Thyroid gland (tissue), 4 donors: ENCODE results near the gene FOXP1. TPM values are rescaled to one million over a fixed set of nuclear protein-coding genes. Genes with fewer than 3 reads are reported as not detected.
A peak's percentile ranks its signal among the peaks of the same experiment; 100 is the strongest.

Experiments used
- DNase-seq, 2 donors: peaks; one replicate each; pipeline ENCODE4 v3.0.0-alpha.2; 2019
- H3K27ac ChIP-seq, 3 donors: fragments of 200-600 bp; sonication (generic); 1 replicate in 2 of 3; 2 replicates in 1 of 3; pipeline ENCODE4 v1.5.1; 2016 to 2019; ENCODE audit warnings: mild to moderate bottlenecking in 1 of 3, moderate library complexity in 1 of 3
- H3K27me3 ChIP-seq: fragments of 200-600 bp; sonication (generic); one replicate; pipeline ENCODE4 v1.5.1; 2019
- H3K36me3 ChIP-seq, 2 donors: fragments of 200-600 bp; sonication (generic); one replicate each; pipeline ENCODE4 v1.5.1; 2016 to 2019
- H3K4me1 ChIP-seq, 2 donors: fragments of 200-600 bp; sonication (generic); one replicate each; pipeline ENCODE4 v1.5.1; 2017 to 2019
- H3K4me3 ChIP-seq, 3 donors: fragments of 200-600 bp; sonication (generic); replicated peaks in 1 of 3; 1 replicate in 2 of 3; 2 replicates in 1 of 3; pipeline ENCODE4 v1.5.1; 2016; ENCODE audit warnings: mild to moderate bottlenecking in 1 of 3
- H3K9me3 ChIP-seq: fragments of 200-600 bp; sonication (generic); one replicate; pipeline ENCODE4 v1.5.1; 2017
- CTCF ChIP-seq, 6 experiments: fragments of 200-600 bp in 3 of 6; fragments of 450-650 bp in 3 of 6; sonication (generic) in 3 of 6; IDR thresholded peaks; one replicate each; pipeline ENCODE4 v1.5.1; 2016 to 2019; ENCODE audit warnings: antibody characterized with exemption in 6 of 6, mild to moderate bottlenecking in 2 of 6, inconsistent platforms in 1 of 6, moderate library complexity in 1 of 6
- POLR2A ChIP-seq, 2 donors: fragments of 450-650 bp; IDR thresholded peaks; one replicate each; pipeline ENCODE4 v1.6.1; 2017; ENCODE audit warnings: antibody characterized with exemption in 2 of 2, mild to moderate bottlenecking in 2 of 2, moderate library complexity in 1 of 2
- WGBS, 2 donors: methylation state at CpG; one replicate each; pipeline ENCODE4 v1.1.5; 2017; 5-methylcytosine and 5-hydroxymethylcytosine counted together
- intact Hi-C: fragments of 100-400 bp; cut with DNase I; formaldehyde crosslinking; loops from one replicate; pipeline ENCODE4 v1.15.1; 2023
- total RNA-seq, 4 donors: library from RNA; depleted of rRNA; stranded (reverse); fragments of >200 nt; gene quantifications; one replicate each; pipeline ENCODE4 v1.2.3, GENCODE V29; 2016

The FOXP1 gene
- total RNA-seq, 4 donors from 2014 or later = 111 to 187 (median 141) TPM

GRCh38 chr3:71446734-71447133 lies 136.8 kb downstream of the FOXP1 start:
- intact Hi-C loops = no loop called here

GRCh38 chr3:71446260-71446659 lies 137.3 kb downstream of the FOXP1 start:
- Histone ChIP-seq H3K4me1 (peaks cover 40 to 54% of the 10 kb centered on the region in 2 donors), H3K27ac (no peak overlapping the region)
- WGBS, 2 donors = 96 to 99% methylated on average over 4 of the region's 4 CpGs

More at GRCh38 chr3:71446734-71447133, 136.8 kb downstream of the FOXP1 start:
- no peaks in the 10 kb centered on the region for H3K27me3 ChIP-seq
- no peaks in the 10 kb centered on the region for H3K36me3 ChIP-seq
- peaks cover 38 to 52% of the 10 kb centered on the region in 2 donors for H3K4me1 ChIP-seq
- no peak for DNase-seq
- H3K4me3 ChIP-seq = no peak overlapping the region
- no peaks in the 10 kb centered on the region for H3K9me3 ChIP-seq
- H3K27ac ChIP-seq = no peak overlapping the region
- WGBS, 2 donors = 95 to 100% methylated on average over 1 of the region's 1 CpG
- no peak for TF ChIP-seq CTCF (IDR thresholded peaks at IDR 0.05)
- no peak for TF ChIP-seq POLR2A (IDR thresholded peaks at IDR 0.05)

GRCh38 chr3:71444861-71445259 lies 138.7 kb downstream of the FOXP1 start:
- no peak for DNase-seq
- Histone ChIP-seq H3K4me1 (peaks cover 54 to 68% of the 10 kb centered on the region in 2 donors), H3K36me3 (no peaks in the 10 kb centered on the region), H3K27me3 (no peaks in the 10 kb centered on the region), H3K4me3 (no peak overlapping the region), H3K27ac (no peak overlapping the region), H3K9me3 (no peaks in the 10 kb centered on the region)
- WGBS, 2 donors = 65 to 73% methylated on average over 4 of the region's 4 CpGs
- intact Hi-C loops = no loop called here
- TF ChIP-seq POLR2A (IDR thresholded peaks at IDR 0.05) = no peak
- TF ChIP-seq CTCF (IDR thresholded peaks at IDR 0.05) = no peak

More at GRCh38 chr3:71446260-71446659, 137.3 kb downstream of the FOXP1 start:
- intact Hi-C loops = no loop called here
- no peak for DNase-seq
- TF ChIP-seq POLR2A (IDR thresholded peaks at IDR 0.05) = no peak
- no peak for TF ChIP-seq CTCF (IDR thresholded peaks at IDR 0.05)
- Histone ChIP-seq H3K4me3 (no peak overlapping the region), H3K9me3 (no peaks in the 10 kb centered on the region), H3K27me3 (no peaks in the 10 kb centered on the region), H3K36me3 (no peaks in the 10 kb centered on the region)

GRCh38 chr3:71444028-71444860 lies 139.3 kb downstream of the FOXP1 start:
- Histone ChIP-seq H3K36me3 (no peaks in the 10 kb centered on the region), H3K9me3 (no peaks in the 10 kb centered on the region), H3K4me1 (peaks cover 55 to 69% of the 10 kb centered on the region in 2 donors), H3K27ac (peak overlapping the region; percentile 25 to 90 (median 85)), H3K27me3 (no peaks in the 10 kb centered on the region), H3K4me3 (no peak overlapping the region)
- peak; percentile 52 to 62 for DNase-seq
- no peak for TF ChIP-seq CTCF (IDR thresholded peaks at IDR 0.05)
- TF ChIP-seq POLR2A (IDR thresholded peaks at IDR 0.05) = no peak
- WGBS, 2 donors = 54 to 61% methylated on average over 17 of the region's 17 CpGs
- intact Hi-C loops = no loop called here

GRCh38 chr3:71443332-71443731 lies 140.2 kb downstream of the FOXP1 start:
- no peak overlapping the region for H3K4me3 ChIP-seq
- intact Hi-C loops = no loop called here
- no peaks in the 10 kb centered on the region for H3K9me3 ChIP-seq
- H3K4me1 ChIP-seq = peaks cover 53 to 73% of the 10 kb centered on the region in 2 donors
- TF ChIP-seq POLR2A (IDR thresholded peaks at IDR 0.05) (no peak), CTCF (IDR thresholded peaks at IDR 0.05) (no peak)
- H3K27ac ChIP-seq = peak overlapping the region; percentile 25 to 90 (median 85)
- no peaks in the 10 kb centered on the region for H3K36me3 ChIP-seq
- no peak for DNase-seq
- no peaks in the 10 kb centered on the region for H3K27me3 ChIP-seq
- WGBS, 2 donors = 92 to 96% methylated on average over 8 of the region's 8 CpGs
